SH-SY5Y (cell line): ENCODE measurements around the gene SNED1.

Experiments
- GATA2 ChIP-seq: IDR thresholded peaks from 2 replicates; pipeline ENCODE4 v1.6.1; 2011; ENCODE audit warnings: mild to moderate bottlenecking, low read depth, low read length
- GATA3 ChIP-seq: IDR thresholded peaks from 2 replicates; pipeline ENCODE4 v1.6.1; 2011; ENCODE audit warnings: low read depth, mild to moderate bottlenecking, low read length, moderate library complexity

- no peak for TF ChIP-seq GATA3
- no peak for TF ChIP-seq GATA2
Measured at GRCh38 chr2:241030333-241030680, 31.9 kb downstream of the SNED1 start.
